COLO668 (cell line): ENCODE measurements around the gene EPHA3.

Experiments used
- DNase-seq: peaks from one replicate; lab custom pipeline; 2025; ENCODE audit not compliant: unreplicated experiment; lab: John Stamatoyannopoulos, UW

EPHA3 gene

GRCh38 chr3:89223188-89223587 lies 115.8 kb downstream of the EPHA3 start:
- no peak for DNase-seq

GRCh38 chr3:89227218-89227617 lies 119.8 kb downstream of the EPHA3 start:
- no peak for DNase-seq

GRCh38 chr3:89227634-89228033 lies 120.2 kb downstream of the EPHA3 start:
- no peak for DNase-seq

GRCh38 chr3:89232155-89232554 lies 124.7 kb downstream of the EPHA3 start:
- no peak for DNase-seq

- no peak for DNase-seq
Observed at GRCh38 chr3:89234620-89235019, 127.2 kb downstream of the EPHA3 start.

GRCh38 chr3:89238846-89239245 lies 131.4 kb downstream of the EPHA3 start:
- no peak for DNase-seq

- DNase-seq, result no peak
Observed at GRCh38 chr3:89239774-89240173, 132.4 kb downstream of the EPHA3 start.

- DNase-seq, result no peak
Observed at GRCh38 chr3:89245612-89246011, 138.2 kb downstream of the EPHA3 start.

- DNase-seq, result no peak
Observed at GRCh38 chr3:89246326-89246725, 138.9 kb downstream of the EPHA3 start.

GRCh38 chr3:89250742-89251141 lies 143.3 kb downstream of the EPHA3 start:
- no peak for DNase-seq

GRCh38 chr3:89252016-89252415 lies 144.6 kb downstream of the EPHA3 start:
- DNase-seq, result no peak

GRCh38 chr3:89252860-89253259 lies 145.4 kb downstream of the EPHA3 start:
- DNase-seq, result no peak

GRCh38 chr3:89256395-89256794 lies 149.0 kb downstream of the EPHA3 start:
- no peak for DNase-seq

GRCh38 chr3:89256882-89257281 lies 149.5 kb downstream of the EPHA3 start:
- no peak for DNase-seq

- no peak for DNase-seq
Observed at GRCh38 chr3:89260721-89261120, 153.3 kb downstream of the EPHA3 start.

- DNase-seq, result no peak
Observed at GRCh38 chr3:89261673-89262072, 154.3 kb downstream of the EPHA3 start.

- DNase-seq, result no peak
Observed at GRCh38 chr3:89262309-89262929, 155.0 kb downstream of the EPHA3 start.

- DNase-seq, result no peak
Observed at GRCh38 chr3:89264037-89264560, 156.7 kb downstream of the EPHA3 start.

- DNase-seq, result no peak
Observed at GRCh38 chr3:89266074-89266473, 158.7 kb downstream of the EPHA3 start.

- no peak for DNase-seq
Observed at GRCh38 chr3:89268059-89268458, 160.6 kb downstream of the EPHA3 start.

GRCh38 chr3:89270201-89270600 lies 162.8 kb downstream of the EPHA3 start:
- DNase-seq, result no peak

- no peak for DNase-seq
Observed at GRCh38 chr3:89275001-89275400, 167.6 kb downstream of the EPHA3 start.

- DNase-seq, result no peak
Observed at GRCh38 chr3:89276116-89276515, 168.7 kb downstream of the EPHA3 start.
